AG08395 (cell line): ENCODE measurements around the gene C13orf46.
A peak's percentile ranks its signal among the peaks of the same experiment; 100 is the strongest.

Source experiments
- DNase-seq: peaks from one replicate; pipeline ENCODE4 v3.0.0; 2012; ENCODE audit warnings: mixed read lengths, low spot score

The C13orf46 gene

GRCh38 chr13:114009590-114010400 is 35.9 kb upstream of the C13orf46 start:
- DNase-seq = no peak

DNA sequence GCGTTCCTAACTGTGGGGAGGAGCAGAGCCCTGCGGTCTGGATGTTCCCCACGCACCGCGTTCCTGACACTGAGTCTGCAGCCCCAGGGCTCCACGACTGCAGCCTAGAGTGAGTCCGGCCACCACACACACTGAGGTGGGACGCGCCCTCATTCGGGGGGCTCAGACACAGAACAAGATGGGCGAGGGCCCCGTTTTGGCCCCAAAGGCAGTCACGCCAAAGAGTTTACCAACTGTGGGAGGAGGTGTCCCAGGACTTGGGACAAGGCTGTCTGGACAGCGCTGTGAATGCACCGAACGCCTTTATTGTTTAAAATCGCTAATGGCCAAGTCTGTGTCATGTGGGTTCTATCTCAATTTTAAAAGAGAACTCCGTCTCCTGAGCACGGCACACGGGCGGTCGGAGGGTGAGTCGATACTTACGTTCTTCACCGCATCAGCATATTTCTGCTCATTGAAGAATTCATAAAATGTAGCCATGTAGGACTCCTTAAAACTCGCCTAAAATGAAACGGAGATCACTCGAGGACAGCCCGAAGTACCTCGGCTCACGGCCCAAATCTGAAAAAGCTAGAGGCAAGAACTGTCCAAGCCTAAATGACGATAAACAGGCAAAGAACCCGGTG is 35.2 kb upstream of the C13orf46 start:
- DNase-seq = no peak

DNA sequence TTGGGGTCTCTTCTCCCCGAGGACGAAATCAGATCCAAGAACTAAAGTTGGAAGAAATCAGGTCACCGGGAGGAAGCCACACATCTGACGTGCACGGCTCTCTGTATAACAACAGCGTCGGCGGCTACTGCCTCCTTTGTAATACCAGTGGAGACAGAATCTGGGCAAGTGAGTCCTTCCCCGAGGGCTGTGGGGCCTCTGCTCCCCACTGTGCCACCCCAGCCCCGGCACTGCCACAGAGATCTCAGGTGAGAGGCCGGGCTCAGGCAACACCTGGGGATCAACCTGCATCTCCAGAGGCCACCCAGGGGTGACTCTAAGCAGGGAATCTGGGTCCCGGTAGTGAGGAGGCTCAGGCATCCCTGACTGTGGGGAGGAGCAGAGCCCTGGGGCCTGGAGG is 33.7 kb upstream of the C13orf46 start:
- no peak for DNase-seq

DNA sequence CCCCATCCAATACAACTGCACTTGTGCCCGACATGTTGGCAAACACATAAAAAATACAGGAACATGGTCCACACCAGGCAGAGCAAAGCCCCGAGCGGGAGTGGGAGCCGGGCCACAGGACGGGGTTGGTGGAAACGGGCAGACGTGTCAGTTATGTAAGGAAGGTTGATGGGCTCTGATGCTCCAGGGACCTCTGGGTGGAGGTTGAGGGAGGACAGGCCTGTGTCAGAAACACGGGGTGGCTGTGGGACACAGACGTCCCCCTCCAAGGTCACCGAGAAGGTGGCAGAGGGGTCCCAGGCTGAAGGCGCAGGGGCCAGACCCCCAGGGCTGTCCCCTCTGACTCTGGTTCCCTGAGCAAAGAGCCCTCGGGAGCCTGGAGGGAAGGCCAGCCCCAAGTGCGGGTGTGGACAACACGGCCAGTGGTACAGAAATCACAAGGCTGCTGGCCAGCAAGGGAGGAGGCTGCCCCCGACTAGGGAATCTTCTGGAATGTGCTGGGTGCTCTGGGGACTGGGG is 31.4 kb upstream of the C13orf46 start:
- no peak for DNase-seq

DNA sequence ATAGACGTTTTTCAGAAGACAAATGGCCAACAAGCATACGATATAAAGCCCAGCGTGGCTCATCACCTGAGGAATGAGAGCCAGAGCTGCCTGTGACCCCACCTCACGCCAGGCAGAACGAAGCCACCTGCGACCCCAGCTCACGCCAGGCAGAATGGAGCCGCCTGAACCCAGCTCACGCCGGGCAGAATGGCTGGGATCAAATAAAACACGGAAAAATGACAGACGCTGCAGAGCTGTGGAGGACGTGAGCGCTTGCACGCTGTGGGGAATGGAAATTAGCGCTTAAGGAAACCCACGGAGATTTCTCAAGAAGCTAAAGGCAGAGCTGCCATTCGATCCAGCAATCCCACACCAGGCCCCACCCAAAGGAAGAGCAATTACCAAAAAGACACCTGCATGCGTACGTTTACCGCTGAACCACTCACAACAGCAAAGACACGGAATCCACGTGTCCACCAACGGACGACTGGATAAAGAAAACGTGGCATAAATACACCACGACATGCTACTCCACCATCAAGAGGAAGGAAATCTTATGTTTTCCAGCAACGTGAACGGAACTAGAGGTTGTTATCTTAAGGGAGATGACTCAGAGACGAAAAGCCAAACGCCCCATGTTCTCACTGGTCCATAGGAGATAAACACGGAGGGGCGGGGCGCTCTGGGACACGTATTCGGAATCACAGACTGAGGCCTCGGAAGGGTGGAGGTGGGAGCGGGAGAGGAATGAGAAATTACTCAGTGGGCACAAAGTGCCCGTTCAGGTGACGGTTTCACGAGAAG is 30.7 kb upstream of the C13orf46 start:
- no peak for DNase-seq

DNA sequence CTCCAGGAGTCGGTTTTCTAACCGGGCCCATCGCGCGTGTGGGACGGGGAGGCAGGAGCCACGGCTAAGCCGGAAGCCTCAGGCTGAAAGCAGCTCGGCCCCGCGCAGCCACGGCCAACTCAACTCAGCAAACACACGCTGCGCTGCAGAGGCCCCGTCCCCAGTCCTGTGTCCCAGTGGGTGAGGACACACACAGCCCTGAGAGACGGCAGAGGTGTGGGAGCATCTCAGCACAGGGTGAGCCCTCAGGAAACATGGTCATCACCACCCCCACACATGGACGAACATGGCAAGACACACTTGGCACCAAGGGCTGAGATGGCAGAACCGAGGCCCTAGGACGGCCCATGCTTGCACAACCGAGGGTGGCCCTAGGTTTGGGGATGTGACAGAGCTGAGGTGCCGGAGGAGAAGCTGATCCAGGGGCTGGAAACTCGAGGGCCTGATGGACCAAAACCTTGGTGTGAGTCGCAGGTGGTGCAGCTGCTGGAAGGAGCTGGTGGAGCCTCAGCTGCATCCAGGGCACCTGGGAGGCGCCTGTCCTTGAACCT is 29.0 kb upstream of the C13orf46 start:
- no peak for DNase-seq

- DNase-seq = no peak
Observed at GRCh38 chr13:114002009-114002544, 28.2 kb upstream of the C13orf46 start.

GRCh38 chr13:114001331-114002008 is 27.6 kb upstream of the C13orf46 start:
- no peak for DNase-seq

DNA sequence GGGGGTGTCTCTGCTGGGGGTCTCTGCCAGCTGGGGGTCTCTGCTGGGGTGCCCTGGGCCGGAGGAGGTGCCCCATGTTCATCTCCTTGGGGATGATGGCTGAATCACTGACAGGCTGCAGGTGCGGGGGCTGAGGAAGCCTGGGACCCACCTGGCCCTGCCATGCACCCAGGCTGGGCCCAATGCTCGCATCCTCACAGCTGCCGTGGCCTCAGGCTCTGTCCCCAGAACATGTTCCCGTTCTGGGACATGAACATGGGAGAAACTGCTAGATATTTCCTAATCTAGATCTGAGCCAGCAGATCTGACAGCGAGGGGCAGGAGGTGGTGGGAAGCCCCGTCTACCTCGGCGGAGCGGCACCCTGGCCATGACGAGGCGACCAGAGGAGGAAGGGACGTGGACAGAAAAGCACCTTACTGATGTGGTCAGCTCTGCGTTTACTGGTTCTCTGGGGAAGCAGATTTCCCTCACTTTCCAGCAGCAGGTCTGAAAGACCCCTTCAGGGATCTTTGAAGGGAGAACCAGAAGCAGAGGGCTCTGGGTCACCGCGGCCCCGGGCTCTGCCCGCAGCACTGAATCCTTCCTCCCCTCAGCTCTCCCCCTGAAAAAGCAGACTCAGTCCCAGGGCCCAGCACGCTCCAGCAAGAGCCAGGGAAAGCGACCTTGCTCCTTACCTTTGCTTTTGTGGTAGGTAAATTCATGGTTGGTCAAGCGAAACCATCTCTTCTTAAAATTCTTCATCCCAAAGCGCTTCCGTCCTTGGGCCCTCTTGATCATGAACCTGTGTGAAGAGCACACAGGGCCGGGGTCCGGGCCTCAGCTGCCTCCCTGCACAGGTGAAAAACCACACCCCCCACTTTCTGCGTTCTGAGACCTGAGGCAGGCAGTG is 26.5 kb upstream of the C13orf46 start:
- DNase-seq = no peak

DNA sequence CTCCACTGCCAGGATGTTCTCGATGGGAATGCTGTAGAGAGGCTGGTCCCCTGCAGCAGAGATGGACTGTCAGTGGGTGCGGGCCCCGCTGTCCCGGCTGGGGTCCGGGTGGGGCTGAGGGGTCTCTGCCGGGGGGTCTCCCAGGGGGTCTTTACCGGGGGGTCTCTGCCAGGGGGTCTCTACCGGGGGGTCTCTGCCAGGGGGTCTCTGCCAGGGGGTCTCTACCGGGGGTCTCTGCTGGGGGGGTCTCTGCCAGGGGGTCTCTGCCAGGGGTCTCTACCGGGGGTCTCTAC is 25.7 kb upstream of the C13orf46 start:
- no peak for DNase-seq

DNA sequence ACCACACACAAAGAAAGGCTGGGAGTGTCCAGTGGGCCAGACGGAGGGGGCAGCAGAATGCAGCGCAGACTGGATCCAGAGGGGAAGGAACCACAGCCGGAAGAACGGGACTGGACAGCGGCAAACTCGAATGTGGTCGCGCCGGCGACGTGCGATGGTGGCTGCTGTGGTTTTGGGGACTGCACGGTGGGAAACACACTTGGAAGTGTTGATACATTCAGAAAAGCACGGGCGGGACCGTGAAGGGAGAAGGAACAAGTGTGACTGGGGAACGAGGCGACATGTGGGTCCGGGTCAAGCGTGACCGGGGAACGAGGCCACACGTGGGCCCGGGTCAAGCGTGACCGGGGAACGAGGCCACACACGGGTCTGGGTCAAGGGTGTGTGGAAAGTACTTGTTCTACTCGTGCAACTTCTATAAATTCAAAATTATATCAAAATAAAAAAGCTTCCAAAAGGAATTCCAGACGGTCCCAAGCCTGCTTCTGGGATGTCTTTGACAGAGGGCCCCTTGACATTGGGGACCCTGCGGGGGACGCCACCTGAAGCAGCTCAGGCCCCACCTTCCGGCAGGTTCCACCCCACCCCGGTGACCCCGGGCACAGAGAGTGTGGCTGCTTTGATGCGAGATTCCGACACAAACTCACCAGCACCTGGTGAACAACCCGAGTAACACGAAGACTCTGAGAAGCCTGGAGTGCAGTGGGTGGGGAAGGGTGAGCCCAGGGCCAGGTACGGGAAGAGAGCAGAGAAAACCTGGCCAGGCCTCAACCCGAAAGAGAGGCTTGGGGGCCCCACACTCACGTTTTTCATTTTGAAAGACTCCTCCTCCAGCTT is 25.1 kb upstream of the C13orf46 start:
- no peak for DNase-seq

- peak; percentile 62 for DNase-seq
Observed at GRCh38 chr13:113997845-113998751, 24.2 kb upstream of the C13orf46 start.

GRCh38 chr13:113996912-113997745 is 23.3 kb upstream of the C13orf46 start:
- no peak for DNase-seq

- DNase-seq = no peak
Observed at GRCh38 chr13:113996081-113996911, 22.4 kb upstream of the C13orf46 start.

DNA sequence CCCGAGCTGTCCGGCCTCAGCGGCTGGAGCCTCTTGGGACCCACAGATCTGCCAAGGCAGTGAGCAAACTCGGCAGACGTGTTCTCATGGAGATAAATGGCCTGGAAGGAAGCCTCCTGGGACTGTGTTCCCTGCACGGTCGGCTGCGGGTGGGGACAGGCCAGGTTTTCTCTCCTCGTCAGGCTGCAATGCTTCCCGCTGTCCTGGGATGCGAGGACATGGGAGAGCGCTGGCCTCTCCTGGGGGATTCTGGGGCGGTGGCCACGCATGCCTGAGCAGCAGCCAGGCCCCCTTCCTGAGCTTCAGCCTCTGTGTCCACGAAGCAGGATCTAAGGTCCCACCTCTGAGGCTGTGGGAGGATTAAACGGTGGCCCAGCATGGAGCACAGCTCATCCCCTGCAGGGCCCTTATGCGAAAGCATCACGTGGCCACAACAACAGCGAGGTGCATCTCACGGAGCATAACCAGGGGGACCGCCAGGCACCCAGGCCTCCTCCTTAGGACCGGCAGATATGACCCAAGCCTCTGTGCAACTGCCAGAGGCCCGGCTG is 21.2 kb upstream of the C13orf46 start:
- no peak for DNase-seq

DNA sequence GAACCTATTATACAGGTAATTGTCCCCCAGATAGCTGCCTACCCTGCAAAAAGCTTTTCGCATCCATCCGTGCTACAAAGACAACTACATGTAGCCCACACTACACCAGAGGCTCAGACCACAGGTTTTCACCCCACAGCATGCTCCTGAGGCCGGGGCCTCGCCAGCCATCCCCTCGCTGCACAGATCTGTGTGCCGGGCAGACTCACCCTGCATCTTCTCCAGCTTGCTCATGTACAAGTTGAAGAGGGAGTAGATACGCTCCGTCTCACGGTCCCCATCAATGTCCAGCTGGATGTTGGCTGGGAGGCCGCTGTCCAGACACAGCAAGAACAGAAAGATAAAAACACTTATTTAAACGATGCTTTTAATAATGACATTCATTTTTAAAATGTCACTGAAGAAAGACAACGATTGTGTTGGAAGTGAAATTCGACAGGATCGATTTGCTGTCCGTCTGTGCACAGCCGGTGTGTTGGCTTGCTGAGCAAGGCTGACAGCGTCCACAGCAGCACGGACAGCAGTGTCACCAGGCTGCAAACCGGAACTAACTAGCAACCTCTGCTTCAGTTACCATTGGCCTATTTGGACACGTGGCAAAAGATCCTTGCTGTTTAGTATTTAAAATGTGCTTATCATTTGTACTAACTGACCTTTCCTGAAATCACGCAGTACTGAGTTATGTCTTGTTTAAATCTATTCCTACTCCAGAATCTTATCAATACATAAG is 18.6 kb upstream of the C13orf46 start:
- DNase-seq = no peak
